Lung microvascular endothelial cell (primary cell): Measurements from ENCODE around the gene APOC1. TPM values are rescaled to one million over a fixed set of nuclear protein-coding genes. Genes with fewer than 3 reads are reported as not detected.

Source experiments
- DNase-seq, 2 donors: peaks; one replicate each; pipeline versions ENCODE4 v3.0.0 to v3.0.0-alpha.2; 2010; ENCODE audit warnings: low read depth in 2 of 2
- total RNA-seq: library from RNA; depleted of rRNA; stranded (reverse); fragments of >200 nt; gene quantifications from 2 replicates; pipeline ENCODE4 v1.2.1, GENCODE V29; 2014

APOC1 gene
- total RNA-seq, 1 donor from 2014 or later: 0.60 TPM

DNA sequence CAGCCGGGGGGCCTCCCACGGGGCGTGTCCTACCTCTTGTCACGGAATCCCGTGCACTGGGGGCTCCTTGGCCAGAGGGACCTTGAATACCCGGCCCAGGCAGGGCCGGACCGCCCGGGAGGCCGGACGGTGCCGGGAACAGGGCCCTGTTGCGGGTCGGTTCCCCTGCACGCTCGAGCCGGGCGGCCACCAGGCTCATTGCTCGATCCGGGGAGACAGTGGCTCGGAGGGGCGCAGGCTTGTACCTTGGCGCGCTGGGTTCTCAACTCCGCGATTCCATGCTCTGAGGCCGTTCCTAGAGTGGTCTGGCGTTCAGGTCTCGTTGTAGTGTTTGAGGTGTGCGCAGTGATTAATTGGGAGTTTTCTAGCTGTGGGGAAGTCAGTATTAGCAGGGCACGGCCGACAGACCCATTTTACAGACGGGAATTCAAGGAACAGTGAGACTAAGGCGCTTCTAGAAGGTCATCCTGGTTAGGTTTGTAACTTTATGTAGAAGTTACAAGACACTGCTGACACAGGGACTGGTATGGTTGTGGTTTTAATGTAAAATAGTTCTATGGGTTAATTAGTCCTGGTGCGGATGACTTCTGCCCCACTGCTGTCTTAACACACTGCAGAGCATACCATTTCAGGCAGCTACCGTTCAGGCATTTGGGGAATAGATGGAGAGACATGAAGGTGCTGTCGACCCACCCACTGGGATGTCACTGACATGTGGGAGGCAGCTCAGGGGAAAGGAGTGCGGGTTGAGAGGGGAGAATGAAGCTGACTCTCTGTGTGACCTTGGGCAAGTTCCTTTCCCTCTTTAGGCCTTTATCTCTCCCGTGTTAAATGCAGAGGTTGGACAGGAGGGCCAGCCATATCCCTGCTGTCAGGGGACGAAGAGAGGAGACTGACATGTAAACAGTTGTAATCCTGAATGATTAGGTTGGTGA is 41.4 kb downstream of the APOC1 start:
- DNase-seq: peak; percentile 19 to 35

DNA sequence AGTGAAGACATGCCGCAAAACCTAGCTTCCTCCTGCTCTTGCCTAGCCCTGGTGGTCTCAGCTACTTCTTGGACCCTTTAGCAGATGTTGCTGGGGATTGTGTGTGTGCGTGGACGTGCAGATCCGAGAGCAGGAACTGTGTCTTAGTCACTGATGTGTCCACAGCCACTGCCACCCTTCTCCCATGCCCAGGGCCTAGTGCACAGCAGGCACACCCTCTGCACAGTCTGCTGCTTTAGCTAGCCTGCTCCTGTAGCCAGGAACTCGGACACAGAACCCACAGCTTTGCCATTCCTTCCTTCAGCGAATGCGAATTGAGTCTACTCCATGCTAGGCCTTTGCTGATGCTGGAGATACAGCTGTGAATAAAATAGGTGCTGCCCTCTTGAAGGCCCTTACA is 43.1 kb downstream of the APOC1 start:
- no peak for DNase-seq

DNA sequence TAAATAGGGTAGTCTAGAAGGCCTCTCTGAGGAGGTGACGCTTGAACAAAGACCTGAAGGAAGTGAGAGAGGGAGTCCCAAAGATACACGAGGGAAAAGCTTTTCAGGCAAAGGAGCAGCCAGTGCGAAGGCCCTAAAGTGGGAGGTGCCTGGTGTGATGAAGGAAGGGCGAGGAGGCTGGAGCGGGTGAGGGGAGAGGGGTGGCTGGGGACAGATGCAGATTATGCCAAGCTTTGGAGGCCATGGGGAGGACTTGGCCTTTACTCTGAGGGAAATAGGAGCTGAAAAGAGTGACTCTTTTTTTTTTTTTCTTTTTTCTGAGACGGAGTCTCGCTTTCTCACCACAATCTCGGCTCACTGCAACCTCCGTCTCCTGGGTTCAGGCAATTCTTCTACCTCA is 43.7 kb downstream of the APOC1 start:
- no peak for DNase-seq

DNA sequence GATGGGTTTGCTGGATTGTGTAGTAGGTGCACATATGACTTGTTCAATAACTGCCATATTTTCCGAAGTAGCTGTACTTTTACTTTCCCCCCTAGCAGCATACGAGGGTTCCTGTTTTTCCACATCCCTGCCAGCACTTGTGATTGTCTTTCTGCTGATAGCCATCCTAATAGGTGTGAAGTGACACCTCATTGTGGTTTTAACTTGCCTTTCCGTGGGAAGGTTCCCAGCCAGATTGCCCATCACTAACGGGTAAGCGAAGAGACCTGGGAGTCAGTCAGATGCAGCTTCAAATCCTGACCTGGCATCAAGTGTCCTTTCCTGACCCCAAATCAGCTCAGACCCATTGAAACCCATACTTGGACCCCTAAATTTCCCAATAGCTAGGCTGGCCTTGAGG is 45.3 kb downstream of the APOC1 start:
- DNase-seq: no peak

DNA sequence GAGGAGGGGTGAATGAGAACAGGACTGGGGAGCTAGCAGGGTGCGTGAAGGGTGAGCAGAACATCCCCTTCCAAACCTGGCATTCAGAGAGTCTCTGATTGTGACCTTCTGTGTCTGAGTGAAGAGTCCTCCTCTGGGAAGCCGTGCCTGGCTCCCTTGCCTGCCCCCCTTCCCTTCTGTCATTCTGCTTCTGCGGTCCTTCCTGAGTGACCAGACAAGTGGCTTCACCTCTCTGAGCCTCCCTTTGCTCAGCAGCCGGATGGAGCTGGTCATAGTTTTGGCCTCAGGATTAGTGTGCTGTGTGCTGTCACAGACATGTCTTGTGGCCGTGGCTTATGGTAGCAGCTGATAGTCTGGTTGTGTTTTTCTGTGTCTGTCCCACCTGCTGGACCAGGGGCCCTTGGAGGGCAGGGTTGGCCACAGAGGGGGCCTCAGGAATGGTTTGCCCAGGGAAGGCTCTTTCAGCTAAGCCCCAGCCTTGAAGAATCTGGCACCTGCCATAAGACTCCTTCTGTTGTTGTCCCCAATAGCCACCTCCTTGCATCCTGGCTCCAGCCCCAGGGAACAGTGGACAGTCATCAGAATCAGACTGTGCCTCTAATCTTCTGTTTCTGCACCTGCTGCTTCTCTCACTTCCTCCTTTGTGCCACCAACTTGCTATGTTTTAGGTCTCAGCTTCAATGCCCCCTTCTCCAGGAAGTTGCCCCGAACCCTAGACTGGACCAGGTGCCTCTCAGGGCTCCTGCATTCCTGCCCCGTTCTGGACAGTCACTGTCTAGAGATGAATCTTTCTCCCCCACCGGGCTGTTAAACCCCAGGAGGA is 46.7 kb downstream of the APOC1 start:
- no peak for DNase-seq

DNA sequence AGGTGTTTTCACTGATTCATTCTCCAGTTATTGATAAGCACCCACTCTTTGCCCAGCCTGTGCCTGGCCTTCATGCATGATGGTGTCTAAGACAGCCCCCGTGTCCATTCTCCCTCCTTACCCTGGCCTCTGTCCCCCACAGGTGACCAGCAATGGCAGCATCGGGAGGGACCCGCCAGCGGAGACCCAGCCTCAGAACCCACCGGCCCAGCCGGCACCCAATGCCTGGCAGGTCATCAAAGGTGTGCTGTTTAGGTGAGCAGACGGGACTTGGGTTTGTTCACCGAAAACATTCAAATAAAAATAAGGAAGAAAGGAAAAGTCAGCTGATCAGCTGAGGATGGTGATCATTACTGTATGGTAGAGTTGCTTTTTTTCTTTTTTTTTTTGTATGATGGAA is 47.4 kb downstream of the APOC1 start:
- no peak for DNase-seq

DNA sequence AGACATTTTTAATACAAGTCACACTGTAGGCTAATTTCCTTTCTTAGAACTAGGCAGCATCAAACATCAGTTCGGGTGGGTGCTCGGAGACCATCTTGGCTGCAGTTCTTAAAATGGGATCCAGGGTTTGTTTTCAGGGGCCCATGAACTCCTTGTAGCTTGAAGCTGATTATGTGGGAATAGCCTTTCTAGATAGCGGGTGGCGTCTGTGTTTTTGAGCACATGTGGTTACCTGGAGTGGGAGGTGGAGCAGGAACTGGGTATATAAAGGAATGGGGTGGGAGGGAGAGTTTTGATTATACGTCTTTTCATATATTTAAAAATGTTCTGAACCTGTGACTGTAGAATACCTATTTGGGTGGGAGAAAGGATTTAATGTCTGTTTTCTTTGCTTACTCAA is 53.7 kb downstream of the APOC1 start:
- no peak for DNase-seq

DNA sequence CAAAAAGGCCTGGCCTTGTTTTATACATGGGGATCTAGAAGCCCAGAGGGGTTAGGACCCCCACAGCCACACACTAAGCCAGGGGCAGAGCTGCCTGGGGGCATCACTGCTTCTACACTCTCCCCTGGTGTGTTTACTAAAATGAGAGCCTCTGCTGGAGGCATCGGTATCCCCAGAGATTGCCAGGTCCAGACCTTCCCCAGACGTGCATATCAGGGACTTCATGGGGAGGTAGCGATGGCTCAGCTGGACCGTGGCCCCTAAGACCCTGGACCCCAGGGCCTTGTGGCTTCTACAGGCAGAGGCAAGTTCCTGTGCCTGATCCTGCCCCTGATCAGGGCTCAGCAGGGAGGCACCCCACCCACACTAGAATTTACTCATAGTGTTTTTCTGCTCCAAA is 54.3 kb downstream of the APOC1 start:
- DNase-seq: no peak

Other genes with a start within 250 kb of the APOC1 start
- gene CEACAM19, start 243.1 kb upstream of the APOC1 start, total RNA-seq: 0.44 and 1.2 TPM in 2 replicates
- gene CEACAM16, start 215.5 kb upstream of the APOC1 start, total RNA-seq: under 0.01 TPM in 1 of 2 replicates, not detected in the other
- 0.99 and 2.0 TPM in 2 replicates for gene BCL3, start 165.9 kb upstream of the APOC1 start, total RNA-seq
- not detected in 2 replicates for gene CBLC, start 136.7 kb upstream of the APOC1 start, total RNA-seq
- gene BCAM, start 105.5 kb upstream of the APOC1 start, total RNA-seq: 11.8 and 34.3 TPM in 2 replicates
- 85.4 and 118 TPM in 2 replicates for gene NECTIN2, start 68.3 kb upstream of the APOC1 start, total RNA-seq
- gene TOMM40, start 23.4 kb upstream of the APOC1 start, total RNA-seq: 31.5 and 33.6 TPM in 2 replicates
- 1.3 and 2.4 TPM in 2 replicates for gene APOE, start 8.8 kb upstream of the APOC1 start, total RNA-seq
- gene APOC4, start 27.6 kb downstream of the APOC1 start, total RNA-seq: not detected in 2 replicates
- gene APOC2, start 31.4 kb downstream of the APOC1 start, total RNA-seq: not detected in 2 replicates
- 29.2 and 46.6 TPM in 2 replicates for gene CLPTM1, start 40.8 kb downstream of the APOC1 start, total RNA-seq
- gene RELB, start 86.9 kb downstream of the APOC1 start, total RNA-seq: 8.1 and 11.1 TPM in 2 replicates
- gene CLASRP, start 124.4 kb downstream of the APOC1 start, total RNA-seq: 5.9 and 9.1 TPM in 2 replicates
- under 0.01 TPM in 2 replicates for gene ZNF296, start 161.9 kb downstream of the APOC1 start, total RNA-seq
- gene GEMIN7, start 164.7 kb downstream of the APOC1 start, total RNA-seq: 15.5 and 17.0 TPM in 2 replicates
- gene PPP1R37, start 178.6 kb downstream of the APOC1 start, total RNA-seq: 16.3 and 24.0 TPM in 2 replicates
- 0.20 and 0.22 TPM in 2 replicates for gene NKPD1, start 246.4 kb downstream of the APOC1 start, total RNA-seq